ENCODE measurements around the gene SRC.
A peak's percentile ranks its signal among the peaks of the same experiment; 100 is the strongest.
"Not testable (repeated sequence)": the region's sequence is repeated elsewhere in the genome, so short reads cannot be mapped to it uniquely, and the experiment has no call there.

The SRC gene

GRCh38 chr20:37333130-37333847 lies 12.7 kb upstream of the SRC start:
- TF ChIP-seq POLR2AphosphoS5 (IDR thresholded peaks at IDR 0.05; ENCODE audit: low read depth, low read length), result no peak
- no peak for TF ChIP-seq POLR2A (IDR thresholded peaks at IDR 0.05; ENCODE audit: low read depth, low read length)
- no peak for TF ChIP-seq TAF1 (IDR thresholded peaks at IDR 0.05; ENCODE audit: low read depth, low read length)
- TF ChIP-seq SPI1 (IDR thresholded peaks at IDR 0.05; ENCODE audit: low read depth, low read length), result no peak
- no peak for TF ChIP-seq PAX5 (IDR thresholded peaks at IDR 0.05; ENCODE audit: insufficient read depth, low read length, severe bottlenecking)
- peak; percentile 45 for FAIRE-seq

GRCh38 chr20:37333848-37334318 lies 12.1 kb upstream of the SRC start:
- TF ChIP-seq SPI1 (IDR thresholded peaks at IDR 0.05; ENCODE audit: low read depth, low read length) (peak; percentile 73), PAX5 (IDR thresholded peaks at IDR 0.05; ENCODE audit: insufficient read depth, low read length, severe bottlenecking) (no peak), POU2F2 (IDR thresholded peaks at IDR 0.05; ENCODE audit: low read depth, low read length) (no peak), POLR2A (IDR thresholded peaks at IDR 0.05; ENCODE audit: low read depth, low read length) (no peak), POLR2AphosphoS5 (IDR thresholded peaks at IDR 0.05; ENCODE audit: low read depth, low read length) (no peak), TAF1 (IDR thresholded peaks at IDR 0.05; ENCODE audit: low read depth, low read length) (no peak)
- FAIRE-seq, result no peak
- no peak for DNase-seq (ENCODE audit: insufficient read length, low spot score)

More at GRCh38 chr20:37333130-37333847, 12.7 kb upstream of the SRC start:
- DNase-seq (ENCODE audit: insufficient read length, low spot score), result no peak

- no peak for TF ChIP-seq POU2F2 (IDR thresholded peaks at IDR 0.05; ENCODE audit: low read depth, low read length)
- no peak for TF ChIP-seq TAF1 (IDR thresholded peaks at IDR 0.05; ENCODE audit: low read depth, low read length)
- TF ChIP-seq PAX5 (IDR thresholded peaks at IDR 0.05; ENCODE audit: insufficient read depth, low read length, severe bottlenecking), result no peak
- no peak for TF ChIP-seq POLR2AphosphoS5 (IDR thresholded peaks at IDR 0.05; ENCODE audit: low read depth, low read length)
- no peak for TF ChIP-seq POLR2A (IDR thresholded peaks at IDR 0.05; ENCODE audit: low read depth, low read length)
- TF ChIP-seq SPI1 (IDR thresholded peaks at IDR 0.05; ENCODE audit: low read depth, low read length), result no peak
- DNase-seq (ENCODE audit: insufficient read length, low spot score) (no peak), FAIRE-seq (no peak)
Observed at GRCh38 chr20:37334450-37334849, 11.5 kb upstream of the SRC start.

GRCh38 chr20:37335642-37336368 lies 10.1 kb upstream of the SRC start:
- no peak for TF ChIP-seq TAF1 (IDR thresholded peaks at IDR 0.05; ENCODE audit: low read depth, low read length)
- TF ChIP-seq POLR2A (IDR thresholded peaks at IDR 0.05; ENCODE audit: low read depth, low read length), result no peak
- TF ChIP-seq POU2F2 (IDR thresholded peaks at IDR 0.05; ENCODE audit: low read depth, low read length), result 0 out of 2 replicates have a peak, but pooled peaks have one; percentile 16
- no peak for TF ChIP-seq PAX5 (IDR thresholded peaks at IDR 0.05; ENCODE audit: insufficient read depth, low read length, severe bottlenecking)
- TF ChIP-seq SPI1 (IDR thresholded peaks at IDR 0.05; ENCODE audit: low read depth, low read length), result peak; percentile 46; the same call in 1 of the 2 replicates
- no peak for TF ChIP-seq POLR2AphosphoS5 (IDR thresholded peaks at IDR 0.05; ENCODE audit: low read depth, low read length)
- DNase-seq (ENCODE audit: insufficient read length, low spot score) (peak; percentile 38), FAIRE-seq (no peak)

- DNase-seq (ENCODE audit: insufficient read length, low spot score), result peak; percentile 76
- FAIRE-seq, result peak; percentile 97
- TF ChIP-seq PAX5 (IDR thresholded peaks at IDR 0.05; ENCODE audit: insufficient read depth, low read length, severe bottlenecking) (no peak), SPI1 (IDR thresholded peaks at IDR 0.05; ENCODE audit: low read depth, low read length) (peak; percentile 74), POLR2A (IDR thresholded peaks at IDR 0.05; ENCODE audit: low read depth, low read length) (no peak), POU2F2 (IDR thresholded peaks at IDR 0.05; ENCODE audit: low read depth, low read length) (no peak), POLR2AphosphoS5 (IDR thresholded peaks at IDR 0.05; ENCODE audit: low read depth, low read length) (no peak), TAF1 (IDR thresholded peaks at IDR 0.05; ENCODE audit: low read depth, low read length) (no peak)
Observed at GRCh38 chr20:37336369-37337207, 9.4 kb upstream of the SRC start.

- no peak for DNase-seq (ENCODE audit: insufficient read length, low spot score)
- TF ChIP-seq POLR2A (IDR thresholded peaks at IDR 0.05; ENCODE audit: low read depth, low read length), result no peak
- TF ChIP-seq PAX5 (IDR thresholded peaks at IDR 0.05; ENCODE audit: insufficient read depth, low read length, severe bottlenecking), result no peak
- TF ChIP-seq SPI1 (IDR thresholded peaks at IDR 0.05; ENCODE audit: low read depth, low read length), result no peak
- no peak for TF ChIP-seq POU2F2 (IDR thresholded peaks at IDR 0.05; ENCODE audit: low read depth, low read length)
- TF ChIP-seq POLR2AphosphoS5 (IDR thresholded peaks at IDR 0.05; ENCODE audit: low read depth, low read length), result no peak
- TF ChIP-seq TAF1 (IDR thresholded peaks at IDR 0.05; ENCODE audit: low read depth, low read length), result no peak
- peak; percentile 63 for FAIRE-seq
Observed at GRCh38 chr20:37337208-37337991, 8.5 kb upstream of the SRC start.

- not testable (repeated sequence) for FAIRE-seq; DNase-seq (ENCODE audit: insufficient read length, low spot score)
Observed at GRCh38 chr20:37338380-37338779, 7.6 kb upstream of the SRC start.

GRCh38 chr20:37339208-37339607 lies 6.7 kb upstream of the SRC start:
- TF ChIP-seq PAX5 (IDR thresholded peaks at IDR 0.05; ENCODE audit: insufficient read depth, low read length, severe bottlenecking) (no peak), TAF1 (IDR thresholded peaks at IDR 0.05; ENCODE audit: low read depth, low read length) (no peak), SPI1 (IDR thresholded peaks at IDR 0.05; ENCODE audit: low read depth, low read length) (no peak), POLR2AphosphoS5 (IDR thresholded peaks at IDR 0.05; ENCODE audit: low read depth, low read length) (no peak), POLR2A (IDR thresholded peaks at IDR 0.05; ENCODE audit: low read depth, low read length) (no peak), POU2F2 (IDR thresholded peaks at IDR 0.05; ENCODE audit: low read depth, low read length) (no peak)
- DNase-seq (ENCODE audit: insufficient read length, low spot score) (no peak), FAIRE-seq (no peak)

- not testable (repeated sequence) for DNase-seq (ENCODE audit: insufficient read length, low spot score); FAIRE-seq
Observed at GRCh38 chr20:37339764-37340109, 6.2 kb upstream of the SRC start.
